Esophagus mucosa (tissue), 1 donor: ENCODE results near the gene FAM237B. TPM values are rescaled to one million over a fixed set of nuclear protein-coding genes. Genes with fewer than 3 reads are reported as not detected.
"Not testable (repeated sequence)": the region's sequence is repeated elsewhere in the genome, so short reads cannot be mapped to it uniquely, and the experiment has no call there.

ENCODE experiments used
- ATAC-seq: fragments of 200-7000 bp; cut with Tn5 transposase; one replicate; pipeline ENCODE4 v1.9.1; 2020
- total RNA-seq: library from RNA; stranded (reverse); gene quantifications from one replicate; pipeline ENCODE4 v1.2.4, GENCODE V29; 2023
- donor health status: DM: yes; HTN: yes; CAD: no.

FAM237B gene
- total RNA-seq: not detected

DNA sequence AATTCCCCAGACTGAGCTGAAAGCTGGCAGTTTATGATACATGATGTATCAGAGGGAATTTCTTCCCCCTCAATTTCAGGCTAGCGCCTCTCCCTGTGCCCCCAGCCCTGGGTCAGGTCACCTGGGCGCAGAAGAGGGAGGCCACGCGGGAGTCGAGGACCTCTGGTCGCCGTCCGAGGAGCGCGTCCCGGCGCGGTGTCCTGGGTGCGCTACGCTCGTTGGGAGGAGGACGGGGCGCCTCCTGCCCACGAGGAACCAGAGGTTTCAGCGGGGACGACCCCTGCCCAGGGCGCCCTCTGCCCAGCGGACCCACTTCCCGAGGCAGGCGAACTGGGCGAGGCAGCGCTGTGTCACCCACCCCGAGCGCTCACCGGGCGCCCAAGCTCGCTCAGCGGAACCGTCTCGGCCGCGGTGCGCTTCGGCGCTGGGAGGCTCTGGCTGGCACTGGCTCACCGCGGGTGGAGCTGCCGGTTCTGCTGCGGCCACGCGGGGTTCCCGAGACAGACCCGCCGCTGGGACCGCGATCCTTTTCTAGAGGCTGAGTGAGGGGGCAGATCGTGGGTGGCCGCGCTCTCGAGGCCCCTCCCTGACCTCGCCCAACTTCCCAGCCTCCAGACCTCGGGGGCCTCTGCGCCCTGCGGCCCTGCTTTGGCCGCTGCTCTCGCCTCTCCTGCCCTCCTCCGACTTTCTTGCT is at the start of gene FAM237B:
TSS of gene FAM237B (minus strand) at position 504 of the 694 bp plus-strand sequence. CDS start 1,556 bp downstream, outside the sequence.
- peak; percentile 60 for ATAC-seq

DNA sequence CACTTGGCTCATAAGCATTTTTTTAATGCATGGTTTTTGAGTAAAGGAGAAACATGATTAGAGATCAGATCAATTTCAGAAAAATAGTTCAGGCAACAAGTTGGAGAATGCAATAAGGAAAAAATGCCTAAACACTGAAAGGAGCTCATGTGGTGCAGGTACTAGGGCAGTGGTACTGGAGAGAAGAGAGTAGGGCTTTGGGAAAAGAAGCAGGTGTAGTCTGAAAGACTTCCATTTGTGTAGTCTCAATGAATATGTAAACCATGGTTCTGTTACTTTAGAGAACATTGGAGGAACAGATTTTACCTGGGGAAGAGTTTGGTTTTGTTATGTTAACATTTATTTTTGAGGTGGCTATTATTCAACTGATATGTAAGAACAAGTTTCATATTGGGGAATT is 30.9 kb upstream of the FAM237B start:
- ATAC-seq: no peak

DNA sequence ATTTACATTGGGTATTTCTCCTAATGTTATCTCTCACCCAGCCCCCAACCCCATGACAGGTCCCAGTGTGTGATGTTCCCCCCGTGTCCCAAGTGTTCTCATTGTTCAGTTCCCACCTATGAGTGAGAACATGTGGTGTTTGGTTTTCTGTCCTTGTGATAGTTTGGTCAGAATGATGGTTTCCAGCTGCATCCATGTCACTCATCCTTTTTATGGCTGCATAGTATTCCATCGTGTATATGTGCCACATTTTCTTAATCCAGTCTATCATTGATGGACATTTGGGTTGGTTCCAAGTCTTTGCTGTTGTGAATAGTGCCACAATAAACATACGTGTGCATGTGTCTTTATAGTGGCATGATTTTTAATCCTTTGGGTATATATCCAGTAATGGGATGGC is 28.9 kb upstream of the FAM237B start:
- ATAC-seq: not testable (repeated sequence)

DNA sequence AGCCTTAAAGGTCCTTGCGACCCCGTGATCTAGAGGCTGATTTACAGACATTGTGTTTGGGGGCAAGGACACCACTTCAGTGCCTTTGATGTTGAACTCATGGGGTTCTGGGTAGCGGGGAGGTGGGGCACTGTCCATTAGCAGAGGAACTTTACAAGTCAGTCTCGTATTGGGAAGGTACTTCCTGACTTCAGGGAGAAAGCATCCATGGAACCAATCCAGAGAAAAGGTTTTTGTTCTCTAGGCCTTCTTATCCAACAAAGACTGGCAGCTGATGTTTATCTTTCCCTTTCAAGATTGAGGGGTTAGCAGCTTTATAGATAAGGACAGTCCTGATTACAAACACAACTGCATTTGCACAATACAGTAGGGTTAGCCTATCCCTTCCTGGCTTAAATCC is 28.2 kb upstream of the FAM237B start:
- ATAC-seq: no peak

DNA sequence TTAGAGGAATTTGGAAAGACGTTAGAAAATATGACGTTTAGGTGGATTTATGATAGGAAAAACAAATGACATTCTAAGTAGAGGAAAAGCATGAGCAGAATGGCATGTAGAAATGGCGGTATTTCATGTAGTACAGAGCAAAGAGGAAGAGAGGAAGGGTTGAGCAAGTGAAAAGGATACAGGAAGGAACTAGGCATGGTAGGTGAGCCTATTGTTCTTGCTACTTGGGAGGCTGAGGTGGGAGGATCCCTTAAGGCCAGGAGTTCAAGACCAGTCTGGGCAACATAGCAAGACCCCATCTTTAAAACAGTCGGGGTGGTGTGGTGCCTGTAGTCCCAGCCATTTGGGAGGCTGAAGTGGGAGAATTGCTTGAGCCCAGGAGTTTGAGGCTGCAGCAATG is 26.7 kb upstream of the FAM237B start:
- no peak for ATAC-seq

DNA sequence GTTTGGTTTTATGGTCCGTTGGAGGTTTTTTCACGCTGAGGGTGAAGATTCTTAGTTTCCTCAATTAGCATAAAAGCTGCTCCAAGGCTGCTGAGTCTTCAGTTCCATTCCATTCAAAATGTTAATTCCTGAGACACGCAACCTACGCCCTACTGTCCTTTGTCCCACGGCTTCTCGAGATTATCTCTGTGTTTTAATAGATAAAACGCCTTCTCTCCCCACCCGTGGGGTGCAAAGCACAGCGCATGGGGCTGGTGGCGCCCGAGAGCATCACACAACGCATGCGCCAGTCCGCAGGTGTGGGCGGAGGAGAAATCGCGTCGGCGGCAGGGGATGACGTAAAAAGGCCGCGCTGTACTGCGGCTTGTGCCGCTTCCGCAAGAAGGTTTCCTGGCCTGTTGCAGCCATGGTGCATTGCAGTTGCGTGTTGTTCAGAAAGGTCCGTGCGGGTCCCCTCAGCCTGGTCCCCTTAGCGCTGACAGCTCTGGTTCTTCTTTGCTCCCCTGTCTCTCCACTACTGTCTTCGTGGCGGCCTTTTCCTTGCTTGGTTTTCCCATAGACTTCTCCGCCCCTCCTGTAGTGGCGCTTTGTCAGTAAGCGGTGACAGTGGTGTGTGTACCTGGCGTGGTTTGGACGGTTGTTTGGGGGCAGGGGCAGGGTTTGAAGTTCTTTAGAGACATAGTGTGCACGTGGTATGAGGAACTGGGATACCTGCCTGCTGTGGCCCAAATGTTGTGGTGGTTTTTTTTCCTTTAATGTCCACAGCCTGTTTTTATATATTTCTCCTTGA is 25.4 kb upstream of the FAM237B start, which contains the start of gene GTPBP10:
TSS of gene GTPBP10 (plus strand) at position 381 of the 790 bp plus-strand sequence. CDS start at position 407, 26 bp downstream.
- ATAC-seq: peak; percentile 100

DNA sequence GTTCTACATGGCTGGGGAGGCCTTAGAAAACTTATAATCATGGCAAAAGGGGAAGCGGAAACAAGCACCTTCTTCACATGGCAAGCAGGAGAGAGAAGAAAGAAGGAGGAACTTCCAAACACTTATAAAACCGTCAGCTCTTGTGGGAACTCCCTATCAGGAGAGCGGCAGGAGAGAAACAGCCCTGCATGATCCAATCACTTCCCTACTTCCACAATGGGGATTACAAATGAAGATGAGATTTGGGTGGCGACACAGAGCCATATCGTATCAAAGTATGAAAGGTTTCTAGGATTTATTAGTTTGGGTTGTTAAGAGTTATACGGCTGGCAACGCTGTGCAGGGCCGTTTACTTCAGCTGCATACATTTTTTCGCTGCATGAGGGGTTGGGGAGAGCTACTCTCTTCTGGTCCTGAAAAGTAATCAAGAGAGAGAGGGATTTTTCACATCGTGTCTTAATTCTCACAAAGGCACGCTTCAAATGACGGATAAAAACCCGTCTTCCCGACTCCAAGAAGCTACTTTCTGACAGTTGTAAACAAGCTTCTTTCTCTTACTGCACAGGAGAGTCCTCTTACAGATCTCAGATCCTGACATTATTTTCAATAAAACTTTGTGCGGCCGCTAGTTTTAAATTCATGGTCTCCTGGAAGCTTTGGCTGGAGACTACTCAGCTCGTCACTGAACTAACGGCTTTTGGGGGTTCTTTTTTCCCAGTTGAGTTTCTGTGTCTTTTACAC is 24.7 kb upstream of the FAM237B start:
- ATAC-seq: peak; percentile 28

DNA sequence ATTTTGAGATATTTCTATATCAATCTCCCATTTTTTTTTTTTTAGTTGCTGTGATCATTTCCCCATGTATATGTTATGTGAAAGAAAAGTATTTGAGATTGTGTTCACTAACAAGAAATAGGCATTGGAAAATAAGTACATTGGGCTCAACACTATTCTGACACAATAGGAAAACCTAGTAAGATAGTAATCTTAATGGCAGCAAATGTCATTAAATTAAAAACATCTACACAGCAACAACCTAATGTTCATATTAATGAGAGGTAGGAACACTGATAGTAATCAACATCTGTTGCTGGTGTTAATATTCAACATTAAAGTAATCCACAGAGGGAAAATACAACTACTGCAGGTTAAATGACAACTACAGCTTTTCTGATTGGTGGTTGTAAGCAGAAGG is 23.9 kb upstream of the FAM237B start:
- no peak for ATAC-seq

DNA sequence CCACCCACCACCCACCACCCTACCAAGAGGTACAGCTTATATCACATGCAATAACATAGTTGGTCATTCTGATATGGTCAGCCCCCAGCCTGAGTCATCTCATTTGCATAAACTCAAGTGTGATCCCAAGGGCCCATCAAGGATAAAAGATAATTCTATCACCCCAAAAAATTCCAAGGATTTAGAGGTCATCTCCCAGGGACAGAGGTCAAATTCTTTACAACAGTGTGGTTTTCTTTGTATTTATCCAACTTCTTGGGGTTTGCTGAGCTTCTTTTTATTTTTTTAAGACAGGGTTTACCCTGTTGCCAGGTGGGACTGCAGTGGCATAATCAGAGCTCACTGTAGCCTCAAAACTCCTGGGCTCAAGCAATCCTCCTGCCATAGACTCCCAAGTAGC is 16.0 kb upstream of the FAM237B start:
- no peak for ATAC-seq

DNA sequence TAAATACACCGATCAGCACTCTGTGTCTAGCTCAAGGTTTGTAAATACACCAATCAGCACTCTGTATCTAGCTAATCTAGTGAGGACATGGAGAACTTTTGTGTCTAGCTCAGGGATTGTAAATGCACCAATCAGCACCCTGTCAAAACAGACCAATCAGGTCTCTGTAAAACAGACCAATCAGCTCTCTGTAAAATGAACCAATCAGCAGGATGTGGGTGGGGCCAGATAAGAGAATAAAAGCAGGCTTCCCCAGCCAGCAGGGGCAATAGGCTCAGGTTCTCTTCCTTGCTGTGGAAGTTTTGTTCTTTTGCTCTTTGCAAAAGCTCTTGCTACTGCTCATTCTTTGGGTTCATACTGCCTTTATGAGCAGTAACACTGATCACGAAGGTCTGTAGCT is 13.8 kb upstream of the FAM237B start:
- ATAC-seq: not testable (repeated sequence)

DNA sequence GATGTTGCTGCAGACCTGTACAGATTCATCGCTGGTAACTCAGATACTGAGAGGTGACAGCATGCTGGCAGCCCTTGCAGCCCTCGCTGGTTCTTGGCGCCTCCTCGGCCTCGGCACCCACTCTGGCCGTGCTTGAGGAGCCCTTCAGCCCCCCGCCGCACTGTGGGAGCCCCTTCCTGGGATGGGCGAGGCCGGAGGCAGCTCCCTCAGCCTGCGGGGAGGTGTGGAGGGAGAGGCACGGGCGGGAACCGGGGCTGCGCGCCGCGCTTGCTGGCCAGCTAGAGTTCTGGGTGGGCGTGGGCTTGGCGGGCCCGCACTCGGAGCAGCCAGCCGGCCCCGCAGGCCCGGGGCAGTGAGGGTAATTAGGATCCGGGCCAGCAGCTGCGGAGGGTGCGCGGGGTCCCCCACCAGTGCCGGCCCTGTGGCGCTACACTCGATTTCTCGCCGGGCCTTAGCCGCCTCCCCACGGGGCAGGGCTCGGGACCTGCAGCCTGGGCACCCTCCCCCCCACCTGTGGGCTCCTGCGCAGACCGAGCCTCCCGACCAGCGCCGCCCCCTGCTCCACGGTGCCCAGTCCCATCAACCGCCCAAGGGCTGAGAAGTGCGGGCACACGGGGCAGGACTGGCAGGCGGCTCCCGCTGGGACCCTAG is 13.2 kb upstream of the FAM237B start:
- ATAC-seq: no peak

DNA sequence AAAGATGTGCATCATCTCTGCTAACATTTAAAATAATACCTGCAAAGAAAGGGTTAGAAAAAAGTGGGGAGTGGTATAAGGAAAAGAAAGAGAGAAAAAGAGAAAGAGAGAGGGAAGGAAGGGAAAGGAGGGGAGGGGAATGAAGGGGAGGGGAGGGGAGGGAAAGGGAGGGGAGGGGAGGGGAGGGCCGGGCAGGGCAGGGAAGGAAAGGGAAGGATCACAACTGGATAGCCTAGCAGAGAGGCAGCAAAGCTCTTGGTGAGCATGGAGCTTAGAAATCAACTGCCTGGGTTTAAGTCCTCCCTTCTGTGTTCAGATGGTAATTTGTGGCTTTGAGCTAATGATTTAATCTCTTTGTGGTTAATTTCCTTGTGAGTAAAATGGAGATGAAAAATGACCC is 5.4 kb upstream of the FAM237B start:
- no peak for ATAC-seq

DNA sequence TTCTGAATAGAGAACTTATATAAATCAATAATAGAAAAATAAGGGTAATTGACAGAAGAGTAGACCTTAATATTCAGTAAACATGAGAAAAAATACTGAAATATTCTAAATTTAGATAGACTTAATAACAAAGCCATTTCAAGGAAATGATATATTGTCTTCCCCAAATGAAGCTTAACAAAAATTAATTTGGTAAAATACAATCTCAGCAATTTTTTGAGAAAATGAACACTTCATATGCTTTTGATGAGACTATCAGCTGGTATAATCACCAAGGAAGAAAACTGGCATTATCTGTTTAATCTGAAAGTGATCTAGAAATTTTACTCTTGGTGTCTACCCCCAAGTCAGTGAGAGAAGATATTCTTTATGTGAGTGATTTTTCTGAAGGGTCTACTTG is 1.7 kb upstream of the FAM237B start:
- no peak for ATAC-seq

DNA sequence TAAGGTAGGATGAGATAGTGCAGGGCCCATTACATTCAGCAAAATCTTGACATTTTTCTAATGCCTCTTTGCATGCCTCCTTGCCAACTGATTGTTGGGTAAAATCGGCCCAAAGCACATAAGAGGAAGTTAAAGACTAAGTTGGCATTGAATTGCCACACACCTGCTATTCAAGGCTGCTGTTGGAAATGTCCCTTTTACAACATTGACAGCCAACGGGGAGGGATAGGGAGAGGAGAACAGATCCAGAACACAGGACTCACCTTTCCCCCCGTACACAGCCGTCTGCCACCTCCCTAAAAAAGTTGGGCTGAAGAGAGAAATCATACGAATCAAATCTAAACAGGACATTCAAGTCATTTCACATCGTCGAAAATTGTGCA is 695 bp downstream of the FAM237B start:
- ATAC-seq: no peak

DNA sequence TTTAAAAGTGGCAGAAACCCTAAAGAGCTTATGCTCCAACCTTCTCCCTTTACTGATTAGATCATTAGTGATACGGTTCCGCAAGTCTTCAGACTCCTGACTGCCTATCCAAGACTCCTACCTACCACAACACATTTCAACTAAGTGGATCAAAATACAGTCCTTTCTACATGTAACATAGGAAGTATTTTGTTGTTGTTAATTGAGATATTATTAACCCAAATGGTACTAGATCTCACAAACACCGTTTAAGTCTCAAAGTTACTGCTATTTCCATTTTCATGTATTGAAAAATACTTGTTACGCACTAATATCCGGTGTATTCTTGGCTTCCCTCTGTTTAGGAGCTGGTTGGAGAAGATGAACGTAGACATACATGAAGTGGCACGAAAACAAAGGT is 1.1 kb downstream of the FAM237B start:
- ATAC-seq: no peak

DNA sequence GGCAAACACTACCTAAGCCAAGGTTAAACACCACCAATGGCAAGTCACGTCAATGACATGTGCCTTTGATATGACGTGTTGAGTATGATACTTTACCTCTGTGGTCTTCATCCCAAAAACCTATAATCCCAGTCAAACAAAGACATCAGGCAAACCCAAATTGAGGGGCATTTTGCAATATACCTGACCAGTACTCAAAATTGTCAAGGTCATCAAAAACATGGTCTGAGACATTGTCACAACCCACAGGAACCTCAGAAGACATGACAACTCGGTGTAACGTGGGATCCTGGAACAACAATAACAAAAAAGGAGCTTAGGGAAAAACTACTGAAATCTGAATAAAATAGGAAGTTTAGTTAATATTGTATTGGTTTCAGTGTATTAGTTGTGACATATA is 7.2 kb downstream of the FAM237B start:
- no peak for ATAC-seq

DNA sequence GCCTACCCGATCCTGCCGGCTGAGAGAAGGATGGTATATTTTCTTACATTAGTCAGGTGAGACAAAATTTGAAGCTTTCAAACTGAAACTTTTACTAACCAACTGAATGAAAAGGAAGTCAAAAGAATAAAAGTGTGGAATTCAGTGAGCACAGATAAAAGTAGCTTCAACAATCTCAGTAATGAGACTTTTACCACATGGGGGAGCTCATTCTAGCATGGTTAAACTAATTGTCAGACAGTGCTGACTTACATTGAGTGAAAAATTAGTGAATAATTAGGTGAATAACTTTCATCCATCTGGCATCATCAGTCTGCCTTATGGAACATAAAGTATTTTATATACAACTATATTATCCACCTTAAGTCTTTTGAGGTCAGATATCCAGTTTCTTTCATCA is 8.4 kb downstream of the FAM237B start:
- ATAC-seq: no peak

DNA sequence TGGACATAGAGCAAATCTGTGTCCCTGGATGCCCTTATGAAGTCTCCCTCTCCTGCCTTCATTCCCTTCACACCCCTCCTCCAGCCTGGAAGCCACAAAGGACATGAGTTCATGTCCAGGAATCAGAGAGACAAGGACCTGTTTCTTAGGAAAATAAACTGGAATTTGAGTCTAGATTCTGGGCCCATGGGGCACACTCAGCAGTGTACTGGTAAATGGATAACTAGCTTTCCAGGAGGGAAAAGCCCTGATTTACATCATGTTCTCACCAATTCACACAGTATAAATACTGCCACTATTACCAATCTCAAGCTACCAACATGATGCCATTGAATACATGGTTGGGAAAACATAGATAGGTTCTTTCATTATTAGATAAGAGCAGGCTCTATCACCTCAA is 9.9 kb downstream of the FAM237B start:
- ATAC-seq: no peak

DNA sequence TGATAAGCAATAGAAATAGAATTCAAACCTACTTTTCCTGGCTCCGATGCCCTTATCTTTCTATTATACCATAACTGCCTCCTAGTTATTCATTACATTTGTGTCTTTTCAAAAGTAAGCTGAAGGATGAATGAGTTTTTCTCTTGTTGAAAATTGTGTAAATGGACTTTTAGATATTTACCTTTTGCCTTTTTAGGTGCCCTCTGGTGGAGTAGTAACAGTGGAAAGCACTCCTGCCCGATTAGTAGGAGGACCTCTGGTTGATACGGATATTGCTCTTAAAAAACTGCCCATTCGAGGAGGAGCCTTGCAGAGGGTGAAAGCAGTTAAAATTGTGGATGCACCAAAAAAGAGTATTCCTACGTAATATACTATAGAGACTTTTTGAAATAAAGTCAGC is 11.2 kb downstream of the FAM237B start:
- no peak for ATAC-seq

DNA sequence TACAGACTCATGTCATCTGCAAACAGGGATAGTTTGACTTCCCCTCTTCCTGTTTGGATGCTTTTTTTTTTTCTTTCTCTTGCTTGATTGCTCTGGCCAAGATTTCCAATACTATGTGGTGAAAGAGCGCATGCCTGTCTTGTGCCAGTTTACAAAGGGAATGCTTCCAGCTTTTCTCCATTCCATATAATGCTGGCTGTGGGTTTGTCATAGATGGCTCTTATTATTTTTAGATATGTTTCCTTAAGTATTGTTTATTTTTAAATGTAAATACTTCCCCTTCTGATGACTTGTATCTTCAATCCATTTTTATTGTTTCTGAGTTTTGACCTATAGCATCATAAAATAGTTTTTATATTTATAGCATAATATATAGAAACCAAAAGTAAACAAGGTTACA is 17.9 kb downstream of the FAM237B start:
- ATAC-seq: no peak

DNA sequence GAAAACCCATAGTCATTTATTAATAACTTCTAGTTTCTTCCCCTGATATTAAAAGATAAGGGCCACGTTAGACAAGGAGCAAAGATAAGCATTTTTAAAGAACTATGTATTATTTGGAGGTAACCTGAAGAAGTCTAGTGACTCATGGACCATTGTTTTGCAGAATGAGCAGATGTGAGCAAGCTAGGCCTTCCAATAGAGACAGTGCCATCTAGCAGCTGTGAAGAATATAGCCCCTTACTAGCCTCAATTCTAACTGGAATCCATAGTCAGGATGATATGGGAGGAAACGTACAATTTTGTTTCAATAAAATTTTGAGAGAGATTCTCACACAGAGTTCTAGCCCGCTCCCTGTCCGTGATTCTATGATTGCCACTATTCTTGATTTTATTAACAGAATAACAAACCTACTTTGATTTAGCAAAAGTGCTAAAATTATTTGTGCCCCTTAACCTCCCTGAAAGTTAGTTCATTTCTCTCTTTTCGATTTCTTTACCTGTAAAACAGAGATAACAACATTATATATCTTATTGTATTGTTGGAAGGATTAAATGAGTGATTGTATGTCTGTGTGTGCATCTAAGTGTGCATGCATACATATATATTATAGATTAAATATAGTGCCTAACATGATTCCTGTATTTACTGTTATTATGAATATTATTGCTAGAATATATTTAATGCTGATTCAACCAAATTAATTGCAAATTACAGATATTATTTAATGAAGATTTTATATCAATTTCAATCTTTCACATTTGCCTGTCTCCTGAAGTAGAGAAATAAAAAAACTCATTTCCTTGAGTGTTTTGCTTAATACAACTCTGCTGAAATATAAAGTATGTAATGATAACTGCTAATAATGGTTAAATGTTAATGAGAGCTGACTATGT is 22.7 kb downstream of the FAM237B start:
- ATAC-seq: peak; percentile 84
